Fibroblast of the aortic adventitia (primary cell): ENCODE results near the gene CACNA2D3. TPM values are rescaled to one million over a fixed set of nuclear protein-coding genes. Genes with fewer than 3 reads are reported as not detected.

Experiments
- DNase-seq: peaks from one replicate; pipeline ENCODE4 v3.0.0-alpha.2; 2010; ENCODE audit warnings: low read depth
- H3K4me3 ChIP-seq: 2 replicates; pipeline ENCODE4 v1.5.1; 2011; ENCODE audit warnings: low read depth, mild to moderate bottlenecking, control low read depth, low read length, moderate library complexity
- CTCF ChIP-seq: IDR thresholded peaks from 2 replicates; pipeline ENCODE4 v1.5.1; 2011; ENCODE audit warnings: mild to moderate bottlenecking, low read length, control low read depth, inconsistent platforms; ENCODE audit not compliant: insufficient read depth
- total RNA-seq: library from RNA; depleted of rRNA; stranded (reverse); fragments of >200 nt; gene quantifications from 2 replicates; pipeline ENCODE4 v1.2.3, GENCODE V29; 2012; ENCODE audit warnings: low replicate concordance

Gene CACNA2D3
- total RNA-seq, 1 donor = 0.45 TPM

- DNase-seq = no peak
- no peak overlapping the region for H3K4me3 ChIP-seq
- TF ChIP-seq CTCF = no peak
These were observed 663.6 kb downstream of the CACNA2D3 start for GRCh38 chr3:54785976-54786375.

GRCh38 chr3:54790051-54790450, 667.7 kb downstream of the CACNA2D3 start:
- no peak for TF ChIP-seq CTCF
- no peak for DNase-seq
- no peak overlapping the region for H3K4me3 ChIP-seq

- no peak for DNase-seq
- no peak for TF ChIP-seq CTCF
- H3K4me3 ChIP-seq = no peak overlapping the region
These were observed 669.3 kb downstream of the CACNA2D3 start for GRCh38 chr3:54791501-54792156.

- no peak for TF ChIP-seq CTCF
- no peak overlapping the region for H3K4me3 ChIP-seq
- no peak for DNase-seq
These were observed 670.2 kb downstream of the CACNA2D3 start for GRCh38 chr3:54792584-54792983.

- no peak for TF ChIP-seq CTCF
- H3K4me3 ChIP-seq = no peak overlapping the region
- no peak for DNase-seq
These were observed 670.8 kb downstream of the CACNA2D3 start for GRCh38 chr3:54793171-54793570.

- no peak for TF ChIP-seq CTCF
- no peak for DNase-seq
These were observed 674.8 kb downstream of the CACNA2D3 start for GRCh38 chr3:54797111-54797510.

GRCh38 chr3:54800478-54800877, 678.1 kb downstream of the CACNA2D3 start:
- no peak for TF ChIP-seq CTCF
- H3K4me3 ChIP-seq = no peak overlapping the region
- no peak for DNase-seq

More at GRCh38 chr3:54797111-54797510, 674.8 kb downstream of the CACNA2D3 start:
- H3K4me3 ChIP-seq = no peak overlapping the region
